HL-60 (cell line): ENCODE measurements around the gene CCNY.

Experiments
- GABPA ChIP-seq: IDR thresholded peaks from 2 replicates; pipeline ENCODE4 v1.6.1; 2012; ENCODE audit warnings: low read depth
- POLR2AphosphoS5 ChIP-seq: IDR thresholded peaks from 2 replicates; pipeline ENCODE4 v1.6.1; 2012; ENCODE audit warnings: low read depth
- SPI1 ChIP-seq: IDR thresholded peaks from 2 replicates; pipeline ENCODE4 v1.6.1; 2012; ENCODE audit warnings: low read depth, mild to moderate bottlenecking, borderline replicate concordance
- TF ChIP-seq, protein P1 (sequence below): IDR thresholded peaks from one replicate; pipeline ENCODE4 v1.5.1; 2011; ENCODE audit warnings: low read length, control low read depth, inconsistent platforms; ENCODE audit not compliant: insufficient read depth

DNA sequence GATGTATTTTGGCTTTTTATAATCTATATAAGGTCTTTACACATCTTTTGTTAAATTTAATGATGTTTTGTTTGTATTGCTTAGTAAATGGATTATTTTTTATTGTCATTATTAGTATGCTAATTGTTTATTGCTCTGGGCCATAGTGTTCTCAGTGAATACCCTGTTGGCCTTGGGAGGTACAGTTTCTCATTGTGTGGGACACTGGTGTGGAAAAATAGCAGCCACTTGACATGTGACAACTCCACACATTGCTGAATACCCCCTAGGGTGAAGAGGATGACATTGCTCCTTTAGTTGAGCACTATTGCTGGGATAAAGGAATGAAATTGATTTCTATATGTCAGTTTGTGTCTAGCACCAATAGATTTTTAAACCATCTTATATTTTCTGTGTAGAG, 130.9 kb downstream of the CCNY start:
- TF ChIP-seq, protein P1, sequence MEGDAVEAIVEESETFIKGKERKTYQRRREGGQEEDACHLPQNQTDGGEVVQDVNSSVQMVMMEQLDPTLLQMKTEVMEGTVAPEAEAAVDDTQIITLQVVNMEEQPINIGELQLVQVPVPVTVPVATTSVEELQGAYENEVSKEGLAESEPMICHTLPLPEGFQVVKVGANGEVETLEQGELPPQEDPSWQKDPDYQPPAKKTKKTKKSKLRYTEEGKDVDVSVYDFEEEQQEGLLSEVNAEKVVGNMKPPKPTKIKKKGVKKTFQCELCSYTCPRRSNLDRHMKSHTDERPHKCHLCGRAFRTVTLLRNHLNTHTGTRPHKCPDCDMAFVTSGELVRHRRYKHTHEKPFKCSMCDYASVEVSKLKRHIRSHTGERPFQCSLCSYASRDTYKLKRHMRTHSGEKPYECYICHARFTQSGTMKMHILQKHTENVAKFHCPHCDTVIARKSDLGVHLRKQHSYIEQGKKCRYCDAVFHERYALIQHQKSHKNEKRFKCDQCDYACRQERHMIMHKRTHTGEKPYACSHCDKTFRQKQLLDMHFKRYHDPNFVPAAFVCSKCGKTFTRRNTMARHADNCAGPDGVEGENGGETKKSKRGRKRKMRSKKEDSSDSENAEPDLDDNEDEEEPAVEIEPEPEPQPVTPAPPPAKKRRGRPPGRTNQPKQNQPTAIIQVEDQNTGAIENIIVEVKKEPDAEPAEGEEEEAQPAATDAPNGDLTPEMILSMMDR, result no peak
- TF ChIP-seq SPI1 (no peak), POLR2AphosphoS5 (no peak), GABPA (no peak)
